Thyroid gland (tissue), 4 donors: Measurements from ENCODE around the gene EXD3. TPM values are rescaled to one million over a fixed set of nuclear protein-coding genes. Genes with fewer than 3 reads are reported as not detected.

Experiments
- DNase-seq, 2 donors: peaks; one replicate each; pipeline ENCODE4 v3.0.0-alpha.2; 2019
- H3K27ac ChIP-seq, 3 donors: fragments of 200-600 bp; sonication (generic); 1 replicate in 2 of 3; 2 replicates in 1 of 3; pipeline ENCODE4 v1.5.1; 2016 to 2019; ENCODE audit warnings: mild to moderate bottlenecking in 1 of 3, moderate library complexity in 1 of 3
- H3K27me3 ChIP-seq: fragments of 200-600 bp; sonication (generic); one replicate; pipeline ENCODE4 v1.5.1; 2019
- H3K36me3 ChIP-seq, 2 donors: fragments of 200-600 bp; sonication (generic); one replicate each; pipeline ENCODE4 v1.5.1; 2016 to 2019
- H3K4me1 ChIP-seq, 2 donors: fragments of 200-600 bp; sonication (generic); one replicate each; pipeline ENCODE4 v1.5.1; 2017 to 2019
- H3K4me3 ChIP-seq, 3 donors: fragments of 200-600 bp; sonication (generic); replicated peaks in 1 of 3; 1 replicate in 2 of 3; 2 replicates in 1 of 3; pipeline ENCODE4 v1.5.1; 2016; ENCODE audit warnings: mild to moderate bottlenecking in 1 of 3
- H3K9me3 ChIP-seq: fragments of 200-600 bp; sonication (generic); one replicate; pipeline ENCODE4 v1.5.1; 2017
- POLR2A ChIP-seq, 2 donors: fragments of 450-650 bp; IDR thresholded peaks; one replicate each; pipeline ENCODE4 v1.6.1; 2017; ENCODE audit warnings: antibody characterized with exemption in 2 of 2, mild to moderate bottlenecking in 2 of 2, moderate library complexity in 1 of 2
- WGBS, 2 donors: methylation state at CpG; one replicate each; pipeline ENCODE4 v1.1.5; 2017; 5-methylcytosine and 5-hydroxymethylcytosine counted together
- intact Hi-C: fragments of 100-400 bp; cut with DNase I; formaldehyde crosslinking; loops from one replicate; pipeline ENCODE4 v1.15.1; 2023
- total RNA-seq, 4 donors: library from RNA; depleted of rRNA; stranded (reverse); fragments of >200 nt; gene quantifications; one replicate each; pipeline ENCODE4 v1.2.3, GENCODE V29; 2016
- TF ChIP-seq, protein P1 (sequence below), 6 experiments: fragments of 200-600 bp in 3 of 6; fragments of 450-650 bp in 3 of 6; sonication (generic) in 3 of 6; IDR thresholded peaks; one replicate each; pipeline ENCODE4 v1.5.1; 2016 to 2019; ENCODE audit warnings: antibody characterized with exemption in 6 of 6, mild to moderate bottlenecking in 2 of 6, inconsistent platforms in 1 of 6, moderate library complexity in 1 of 6

EXD3 gene
- total RNA-seq, 4 donors from 2014 or later: 13.0 to 32.0 (median 26.6) TPM

DNA sequence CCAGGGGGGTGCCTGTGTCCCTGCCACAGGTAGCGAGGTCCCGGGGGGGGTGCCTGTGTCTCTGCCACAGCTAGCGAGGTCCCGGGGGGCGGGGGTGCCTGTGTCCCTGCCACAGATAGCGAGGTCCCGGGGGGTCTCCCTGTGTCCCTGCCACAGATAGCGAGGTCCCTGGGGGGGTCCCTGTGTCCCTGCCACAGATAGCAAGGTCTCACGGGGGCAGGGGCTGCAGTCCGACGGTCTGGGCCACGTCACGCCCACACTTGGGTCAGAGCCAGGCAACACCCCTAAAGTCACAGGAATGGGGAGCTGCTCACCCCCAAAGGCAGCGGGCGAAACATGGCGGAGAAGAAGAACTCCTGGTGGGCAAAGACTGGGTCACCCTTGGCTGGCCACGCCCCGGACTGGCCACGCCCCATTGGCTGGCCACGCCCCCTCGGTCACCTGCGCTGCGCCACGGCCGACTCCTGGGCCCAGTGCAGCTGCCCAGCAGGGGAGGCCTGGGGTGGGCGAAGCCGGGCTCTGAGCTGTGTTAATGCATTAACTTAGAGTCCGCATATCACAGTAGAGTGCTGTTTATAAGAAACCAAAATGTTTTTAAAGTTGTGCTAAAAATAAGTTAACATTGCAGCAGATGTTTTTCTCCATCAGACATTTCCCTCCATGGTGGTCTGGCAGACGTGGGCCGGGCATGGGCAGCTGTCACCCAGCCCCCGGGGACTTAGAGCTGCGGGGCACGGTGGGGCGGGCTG is 7.2 kb upstream of the EXD3 start:
- WGBS, 2 donors: 70 to 77% methylated on average over 9 to 30 of the region's 34 CpGs
- Histone ChIP-seq H3K27me3 (no peaks in the 10 kb centered on the region), H3K36me3 (no peaks in the 10 kb centered on the region), H3K4me3 (no peak overlapping the region), H3K9me3 (no peaks in the 10 kb centered on the region), H3K4me1 (no peaks in the 10 kb centered on the region), H3K27ac (no peak overlapping the region)
- DNase-seq: no peak
- intact Hi-C loops: no loop called here
- no peak for TF ChIP-seq POLR2A (IDR thresholded peaks at IDR 0.05)
- TF ChIP-seq, protein P1, sequence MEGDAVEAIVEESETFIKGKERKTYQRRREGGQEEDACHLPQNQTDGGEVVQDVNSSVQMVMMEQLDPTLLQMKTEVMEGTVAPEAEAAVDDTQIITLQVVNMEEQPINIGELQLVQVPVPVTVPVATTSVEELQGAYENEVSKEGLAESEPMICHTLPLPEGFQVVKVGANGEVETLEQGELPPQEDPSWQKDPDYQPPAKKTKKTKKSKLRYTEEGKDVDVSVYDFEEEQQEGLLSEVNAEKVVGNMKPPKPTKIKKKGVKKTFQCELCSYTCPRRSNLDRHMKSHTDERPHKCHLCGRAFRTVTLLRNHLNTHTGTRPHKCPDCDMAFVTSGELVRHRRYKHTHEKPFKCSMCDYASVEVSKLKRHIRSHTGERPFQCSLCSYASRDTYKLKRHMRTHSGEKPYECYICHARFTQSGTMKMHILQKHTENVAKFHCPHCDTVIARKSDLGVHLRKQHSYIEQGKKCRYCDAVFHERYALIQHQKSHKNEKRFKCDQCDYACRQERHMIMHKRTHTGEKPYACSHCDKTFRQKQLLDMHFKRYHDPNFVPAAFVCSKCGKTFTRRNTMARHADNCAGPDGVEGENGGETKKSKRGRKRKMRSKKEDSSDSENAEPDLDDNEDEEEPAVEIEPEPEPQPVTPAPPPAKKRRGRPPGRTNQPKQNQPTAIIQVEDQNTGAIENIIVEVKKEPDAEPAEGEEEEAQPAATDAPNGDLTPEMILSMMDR (IDR thresholded peaks at IDR 0.05): no peak

DNA sequence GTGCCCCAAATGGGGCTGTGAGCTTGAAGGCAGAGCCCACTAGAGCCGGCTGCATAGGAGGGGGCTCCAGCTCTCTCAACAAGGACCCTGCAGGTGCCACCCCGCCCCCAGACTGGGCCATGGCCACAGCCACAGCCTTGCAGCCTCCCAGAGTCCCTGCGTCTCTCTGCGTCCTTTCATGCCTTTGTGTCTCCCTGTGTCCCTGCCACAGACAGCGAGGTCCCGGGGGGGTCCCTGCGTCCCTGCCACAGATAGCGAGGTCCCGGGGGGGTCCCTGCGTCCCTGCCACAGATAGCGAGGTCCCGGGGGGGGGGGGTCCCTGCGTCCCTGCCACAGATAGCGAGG is 6.6 kb upstream of the EXD3 start:
- peaks cover 0 to under 1% of the 10 kb centered on the region in 2 donors for H3K4me1 ChIP-seq
- H3K36me3 ChIP-seq: no peaks in the 10 kb centered on the region
- TF ChIP-seq POLR2A (IDR thresholded peaks at IDR 0.05): no peak
- TF ChIP-seq, protein P1 (IDR thresholded peaks at IDR 0.05): no peak
- no peak for DNase-seq
- intact Hi-C loops: no loop called here
- no peak overlapping the region for H3K4me3 ChIP-seq
- 60% methylated on average over 1 of the region's 14 CpGs; no CpG with 5 or more reads in 1 of the 2 donors for WGBS, 2 donors
- H3K9me3 ChIP-seq: no peaks in the 10 kb centered on the region
- H3K27me3 ChIP-seq: no peaks in the 10 kb centered on the region
- no peak overlapping the region for H3K27ac ChIP-seq

DNA sequence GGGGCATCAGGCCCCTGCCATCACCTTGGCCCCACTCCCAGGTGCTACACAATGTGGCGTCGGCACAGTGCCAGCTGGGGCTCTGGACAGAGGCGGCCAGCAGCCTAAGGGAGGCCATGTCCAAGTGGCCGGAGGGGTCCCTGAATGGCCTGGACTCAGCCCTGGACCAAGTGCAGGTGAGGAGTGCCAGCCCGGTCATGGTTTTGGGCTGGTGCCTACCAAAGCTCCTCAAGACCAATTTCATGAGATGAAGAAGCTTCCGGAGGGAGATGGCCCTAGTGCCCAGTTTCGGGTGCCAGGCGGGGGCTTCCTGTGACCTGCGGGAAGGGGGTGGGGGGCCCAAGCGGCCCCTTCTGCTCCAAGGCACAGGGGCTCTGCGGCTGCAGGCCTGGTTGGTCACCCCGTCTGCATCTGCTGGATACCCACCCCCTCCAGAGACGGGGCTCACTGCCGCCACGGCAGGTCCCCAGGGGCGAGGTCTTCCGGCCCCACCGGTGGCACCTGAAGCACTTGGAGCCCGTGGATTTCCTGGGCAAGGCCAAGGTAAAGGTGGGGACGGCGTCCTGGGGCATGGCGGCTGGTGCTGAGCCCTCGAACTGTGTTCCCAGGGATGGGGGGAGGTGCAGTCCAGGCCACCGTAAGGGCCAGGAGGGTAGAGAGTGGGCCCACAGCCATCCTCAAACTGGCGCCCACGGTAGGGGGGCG is 6.0 kb upstream of the EXD3 start:
- TF ChIP-seq, protein P1 (IDR thresholded peaks at IDR 0.05): no peak
- no peak for TF ChIP-seq POLR2A (IDR thresholded peaks at IDR 0.05)
- no peaks in the 10 kb centered on the region for H3K9me3 ChIP-seq
- H3K36me3 ChIP-seq: no peaks in the 10 kb centered on the region
- no peak overlapping the region for H3K27ac ChIP-seq
- H3K4me1 ChIP-seq: peaks cover 0 to 6% of the 10 kb centered on the region in 2 donors
- intact Hi-C loops: no loop called here
- DNase-seq: no peak
- H3K27me3 ChIP-seq: no peaks in the 10 kb centered on the region
- H3K4me3 ChIP-seq: no peak overlapping the region
- WGBS, 2 donors: 92 to 93% methylated on average over 3 to 11 of the region's 27 CpGs

DNA sequence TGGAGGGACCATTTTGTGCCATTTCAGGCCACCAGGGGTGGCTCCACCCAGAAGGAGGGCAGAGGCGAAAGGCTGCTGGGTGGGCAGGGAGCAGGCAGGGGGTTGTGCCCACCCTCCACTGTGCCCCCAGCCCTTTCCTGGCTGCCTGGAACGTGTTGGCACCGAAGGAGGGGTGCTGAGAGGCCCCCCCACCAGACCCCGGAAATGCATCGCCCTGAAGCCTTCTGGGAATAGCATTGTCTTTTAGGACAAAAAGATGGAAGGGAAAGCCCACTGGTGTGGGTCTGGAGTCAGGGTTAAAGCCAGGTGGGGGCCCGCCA is 5.3 kb upstream of the EXD3 start:
- Histone ChIP-seq H3K4me1 (peaks cover 0 to 8% of the 10 kb centered on the region in 2 donors), H3K27me3 (no peaks in the 10 kb centered on the region), H3K4me3 (no peak overlapping the region), H3K9me3 (no peaks in the 10 kb centered on the region), H3K36me3 (no peaks in the 10 kb centered on the region), H3K27ac (no peak overlapping the region)
- intact Hi-C loops: no loop called here
- DNase-seq: no peak
- 80 to 93% methylated on average over 3 to 5 of the region's 6 CpGs for WGBS, 2 donors
- TF ChIP-seq, protein P1 (IDR thresholded peaks at IDR 0.05): no peak
- TF ChIP-seq POLR2A (IDR thresholded peaks at IDR 0.05): no peak
